CD4-positive, alpha-beta T cell (primary cell): ENCODE data around the gene NAPSA. TPM values are rescaled to one million over a fixed set of nuclear protein-coding genes. Genes with fewer than 3 reads are reported as not detected.

Experiments used
- ATAC-seq: fragments of 200-7000 bp; cut with Tn5 transposase; one replicate; pipeline ENCODE4 v1.10.0; 2022; ENCODE audit warnings: mild to moderate bottlenecking; ENCODE audit not compliant: poor library complexity
- CTCF ChIA-PET: fragments of 350-600 bp; sonication (Branson Sonifier 250); formaldehyde crosslinking; loops from one replicate; lab custom pipeline; 2021; ENCODE audit warnings: antibody characterized with exemption, inconsistent platforms; lab: Charles Lee
- POLR2A ChIA-PET: fragments of 350-600 bp; sonication (Branson Sonifier 250); formaldehyde crosslinking; loops from one replicate; lab custom pipeline; 2021; ENCODE audit warnings: antibody characterized with exemption, inconsistent platforms; lab: Charles Lee
- DNase-seq, 14 experiments: peaks; one replicate each; pipeline ENCODE4 v3.0.0-alpha.2; 2013 to 2020; ENCODE audit warnings: mixed read lengths in 2 of 14
- H3K27ac ChIP-seq, 2 donors: one replicate each; pipeline versions ENCODE4 v1.5.1 to v1.7.0; 2013; ENCODE audit warnings: low read length in 2 of 2, low read depth in 1 of 2, mild to moderate bottlenecking in 1 of 2
- H3K27me3 ChIP-seq, 2 experiments: 1 replicate in 1 of 2; 2 replicates in 1 of 2; pipeline versions ENCODE4 v1.6.1 to v1.7.0; 2013; ENCODE audit warnings: low read length in 2 of 2, control low read depth in 1 of 2, mild to moderate bottlenecking in 1 of 2, moderate library complexity in 1 of 2; ENCODE audit not compliant: insufficient read depth in 2 of 2, control insufficient read depth in 1 of 2
- H3K36me3 ChIP-seq: one replicate; pipeline ENCODE4 v1.6.1; 2013; ENCODE audit warnings: low read length, control low read depth; ENCODE audit not compliant: insufficient read depth
- H3K4me1 ChIP-seq: one replicate; pipeline ENCODE4 v1.6.1; 2013; ENCODE audit warnings: low read length, control low read depth; ENCODE audit not compliant: insufficient read depth
- H3K4me3 ChIP-seq: one replicate; pipeline ENCODE4 v1.5.1; 2013; ENCODE audit warnings: mild to moderate bottlenecking, low read length, moderate library complexity
- H3K9me3 ChIP-seq, 2 experiments: 1 replicate in 1 of 2; 2 replicates in 1 of 2; pipeline versions ENCODE4 v1.6.1 to v1.7.0; 2013; ENCODE audit warnings: low read length in 2 of 2, mild to moderate bottlenecking in 2 of 2, control low read depth in 1 of 2, moderate library complexity in 1 of 2; ENCODE audit not compliant: control insufficient read depth in 1 of 2, insufficient read depth in 1 of 2
- H3K27ac Mint-ChIP-seq: one replicate; pipeline ENCODE4 v1.8.0; 2020; ENCODE audit warnings: mixed read lengths
- H3K27me3 Mint-ChIP-seq: one replicate; pipeline ENCODE4 v1.8.0; 2021; ENCODE audit warnings: mixed read lengths
- H3K36me3 Mint-ChIP-seq: one replicate; pipeline ENCODE4 v1.8.0; 2021; ENCODE audit warnings: low read depth, mixed read lengths
- H3K4me1 Mint-ChIP-seq: one replicate; pipeline ENCODE4 v1.8.0; 2021; ENCODE audit warnings: low read depth, mixed read lengths
- H3K4me3 Mint-ChIP-seq: one replicate; pipeline ENCODE4 v1.8.0; 2020; ENCODE audit warnings: mild to moderate bottlenecking, mixed read lengths
- H3K9me3 Mint-ChIP-seq: one replicate; pipeline ENCODE4 v1.8.0; 2020; ENCODE audit warnings: mixed read lengths
- CTCF ChIP-seq: fragments of 200-600 bp; IDR thresholded peaks from one replicate; pipeline ENCODE4 v1.8.0; 2022; ENCODE audit warnings: antibody characterized with exemption, mild to moderate bottlenecking
- intact Hi-C, 2 experiments: fragments of 100-400 bp; cut with DNase I in 1 of 2; cut with micrococcal nuclease in 1 of 2; formaldehyde crosslinking; loops; one replicate each; pipeline versions ENCODE4 v1.15.1 to v1.9.0; 2023 to 2025; cut with DNase I, micrococcal nuclease
- total RNA-seq, 174 experiments: library from RNA in 2 of 174; stranded (reverse) in 2 of 174; gene quantifications; one replicate each; pipeline ENCODE4 v1.2.3 and lab custom pipeline; 2021 to 2026

The NAPSA gene
- total RNA-seq, 2 experiments from 2014 or later: 0.61 to 0.91 TPM

- H3K4me3 ChIP-seq: no peak overlapping the region
- ChIA-PET CTCF (interaction anchor here (1.4 kb wide), 1 partner anchor 55 kb away, joined by 4 read pairs; no protein-coding TSS in a partner anchor), POLR2A (interaction anchor here (1.5 kb wide), 1 partner anchor 99 kb away, joined by 3 read pairs; the partner anchor contains the start of gene JOSD2)
- H3K9me3 Mint-ChIP-seq: no peaks in the 10 kb centered on the region
- peaks cover 12% of the 10 kb centered on the region for H3K36me3 ChIP-seq
- no peaks in the 10 kb centered on the region for H3K4me1 Mint-ChIP-seq
- H3K27me3 ChIP-seq: no peaks in the 10 kb centered on the region
- ATAC-seq: no peak
- TF ChIP-seq CTCF: no peak
- no peak overlapping the region for H3K4me3 Mint-ChIP-seq
- DNase-seq: no peak
- H3K27ac Mint-ChIP-seq: no peak overlapping the region
- no peak overlapping the region for H3K27ac ChIP-seq
- H3K4me1 ChIP-seq: peaks cover 10% of the 10 kb centered on the region
- intact Hi-C loops: loop anchor here in 1 of 2 experiments (2.0 kb wide), 1 partner anchor 20 kb away; no protein-coding TSS in a partner anchor
- no peaks in the 10 kb centered on the region for H3K9me3 ChIP-seq
- peaks cover 13% of the 10 kb centered on the region for H3K36me3 Mint-ChIP-seq
- H3K27me3 Mint-ChIP-seq: no peaks in the 10 kb centered on the region
Observed at GRCh38 chr19:50412419-50412818, 47.0 kb upstream of the NAPSA start.

GRCh38 chr19:50410109-50410508, 44.7 kb upstream of the NAPSA start:
- Mint-ChIP-seq H3K36me3 (peaks cover 33% of the 10 kb centered on the region), H3K27ac (no peak overlapping the region), H3K9me3 (no peaks in the 10 kb centered on the region), H3K4me3 (no peak overlapping the region), H3K27me3 (no peaks in the 10 kb centered on the region), H3K4me1 (no peaks in the 10 kb centered on the region)
- peaks cover 22% of the 10 kb centered on the region for H3K36me3 ChIP-seq
- no peaks in the 10 kb centered on the region for H3K27me3 ChIP-seq
- peaks cover 8% of the 10 kb centered on the region for H3K4me1 ChIP-seq
- TF ChIP-seq CTCF: no peak
- ChIA-PET POLR2A (no interaction called here), CTCF (no interaction called here)
- H3K4me3 ChIP-seq: no peak overlapping the region
- no peaks in the 10 kb centered on the region for H3K9me3 ChIP-seq
- no peak for ATAC-seq
- intact Hi-C loops: no loop called here
- no peak for DNase-seq
- H3K27ac ChIP-seq: no peak overlapping the region

GRCh38 chr19:50409347-50409746, 43.9 kb upstream of the NAPSA start:
- Histone ChIP-seq H3K27me3 (no peaks in the 10 kb centered on the region), H3K4me3 (no peak overlapping the region), H3K4me1 (peaks cover under 1% of the 10 kb centered on the region), H3K27ac (no peak overlapping the region), H3K9me3 (no peaks in the 10 kb centered on the region), H3K36me3 (peaks cover 22% of the 10 kb centered on the region)
- TF ChIP-seq CTCF: no peak
- no peaks in the 10 kb centered on the region for H3K27me3 Mint-ChIP-seq
- CTCF ChIA-PET: no interaction called here
- no peaks in the 10 kb centered on the region for H3K9me3 Mint-ChIP-seq
- H3K4me1 Mint-ChIP-seq: no peaks in the 10 kb centered on the region
- H3K4me3 Mint-ChIP-seq: no peak overlapping the region
- H3K27ac Mint-ChIP-seq: no peak overlapping the region
- ATAC-seq (no peak), DNase-seq (no peak)
- intact Hi-C loops: no loop called here
- POLR2A ChIA-PET: no interaction called here
- peaks cover 35% of the 10 kb centered on the region for H3K36me3 Mint-ChIP-seq
